ENCODE data around the gene PRR15.

Gene PRR15

DNA sequence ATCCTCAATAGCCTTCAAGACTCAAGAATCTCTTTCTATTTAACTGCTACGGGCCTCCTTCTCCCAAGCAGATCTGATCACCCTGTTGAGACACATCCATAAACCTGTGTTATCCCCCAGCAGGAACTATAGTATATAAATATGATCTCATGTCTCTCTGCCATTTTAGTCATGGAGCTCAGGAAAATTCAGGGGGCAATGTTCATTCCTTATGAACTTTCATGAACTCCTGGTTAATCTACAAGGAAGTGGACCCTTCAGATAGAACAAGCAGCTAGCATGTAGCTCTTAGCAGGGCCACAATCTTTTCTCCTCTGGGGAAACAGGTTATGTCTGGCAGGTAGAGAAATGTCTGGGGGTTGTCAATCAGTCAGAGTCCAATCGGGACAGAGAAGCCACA, 8.9 kb downstream of the PRR15 start:
- no peak for DNase-seq

DNA sequence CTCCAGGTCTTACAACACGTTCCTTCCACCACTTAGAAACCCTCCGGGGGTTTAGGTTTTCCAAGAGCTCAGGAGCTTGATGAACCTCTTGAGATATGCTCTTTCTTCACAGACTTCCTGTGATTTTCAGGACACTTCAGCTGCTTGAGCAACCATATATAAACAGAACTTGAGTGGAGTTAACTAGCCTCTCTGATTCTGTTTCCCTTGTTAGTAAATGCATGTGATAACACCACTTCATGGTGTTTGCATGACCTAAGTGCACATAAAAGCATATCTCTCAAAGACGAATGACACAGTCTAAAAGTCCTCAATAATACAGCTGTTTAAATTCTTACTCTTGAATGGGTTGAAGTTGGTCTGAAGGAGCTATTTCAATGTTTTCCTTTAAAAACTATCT, 9.9 kb downstream of the PRR15 start:
- no peak for DNase-seq

DNA sequence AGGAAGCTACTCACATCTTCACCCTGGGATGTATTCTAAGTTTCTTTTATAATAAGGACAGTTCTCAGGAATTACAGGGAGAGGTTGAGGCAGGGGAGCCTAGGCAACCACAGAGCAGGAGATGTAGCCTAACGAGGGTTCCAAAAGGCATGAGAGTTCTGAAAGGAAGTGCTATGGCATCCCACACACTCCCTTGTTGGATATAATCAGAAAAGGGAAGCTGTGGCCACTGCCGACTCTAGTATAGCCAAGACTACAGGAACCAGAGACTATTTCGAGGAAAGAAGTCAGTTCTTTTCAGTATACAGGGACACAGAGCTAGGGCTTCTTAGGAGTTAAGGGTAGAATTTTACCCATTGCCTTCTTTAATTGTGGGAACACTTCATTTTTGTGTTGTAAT, 11.0 kb downstream of the PRR15 start:
- no peak for DNase-seq

DNA sequence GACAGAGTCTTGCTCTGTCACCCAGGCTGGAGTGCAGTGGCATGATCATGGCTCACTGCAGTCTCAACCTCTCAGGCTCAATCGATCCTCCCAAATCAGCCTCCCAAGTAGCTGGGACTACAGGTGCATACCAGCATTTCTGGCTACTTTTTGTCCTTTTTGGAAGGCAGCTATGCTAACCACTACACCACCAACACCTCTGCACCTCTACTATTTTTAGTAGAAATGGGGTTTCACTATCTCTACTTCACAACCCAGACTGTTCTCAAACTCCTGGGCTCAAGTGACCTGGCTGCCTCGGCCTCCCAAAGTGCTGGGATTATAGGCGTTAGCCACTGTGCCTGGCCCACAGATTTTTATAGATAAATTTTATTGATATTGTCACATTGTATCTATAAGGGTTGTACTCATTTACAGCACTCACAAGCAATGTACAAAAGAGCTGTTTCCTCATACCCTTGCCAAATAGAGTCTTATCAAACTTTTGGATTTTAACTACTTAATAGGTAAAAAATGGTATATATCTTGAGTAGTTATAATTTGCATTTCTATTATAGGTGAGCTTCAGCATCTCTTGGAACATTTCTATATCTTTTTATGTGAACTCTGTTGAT, 23.7 kb downstream of the PRR15 start:
- DNase-seq, result no peak

DNA sequence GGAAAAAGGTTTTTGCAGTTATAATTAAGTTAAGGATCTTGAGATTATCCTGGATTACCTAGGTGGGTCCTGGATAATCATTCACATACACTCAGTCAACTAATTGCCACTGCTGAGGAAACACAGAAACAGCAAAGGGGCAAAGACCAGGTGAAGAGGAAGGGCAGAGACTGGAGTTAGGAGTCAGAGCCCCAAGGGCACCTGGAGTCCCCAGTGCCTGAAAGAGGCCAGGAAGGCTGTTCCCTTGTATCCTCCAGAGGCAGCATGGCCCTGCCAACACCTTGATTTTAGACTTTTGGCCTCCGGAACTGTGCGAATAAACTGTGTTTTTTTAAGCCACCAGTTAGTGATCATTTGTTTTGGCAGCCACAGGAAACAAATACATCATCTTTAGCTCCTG, 24.6 kb downstream of the PRR15 start:
- DNase-seq, result no peak

GRCh38 chr7:29588900-29589696, 25.5 kb downstream of the PRR15 start:
- DNase-seq, result peak; percentile 13

- no peak for DNase-seq
These were observed 29.2 kb downstream of the PRR15 start for GRCh38 chr7:29592866-29593265.

DNA sequence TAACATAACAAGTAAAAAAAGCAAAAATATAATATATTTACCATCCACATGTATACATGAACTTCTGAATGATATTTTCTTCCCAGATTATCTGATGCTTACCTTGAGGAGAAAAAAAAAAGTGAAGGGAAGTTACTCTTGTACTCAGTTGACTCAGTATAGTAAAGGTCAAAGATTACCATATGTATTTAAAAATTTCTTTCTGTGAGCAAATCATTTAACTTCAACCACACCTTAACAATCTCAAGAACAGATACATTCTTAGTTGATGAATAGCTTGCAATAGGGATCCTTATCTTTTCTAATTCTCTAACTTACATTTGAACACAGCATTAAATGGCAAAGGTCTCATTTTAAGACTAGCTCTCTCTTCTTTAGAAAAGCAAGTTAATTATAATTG, 29.8 kb downstream of the PRR15 start:
- no peak for DNase-seq

DNA sequence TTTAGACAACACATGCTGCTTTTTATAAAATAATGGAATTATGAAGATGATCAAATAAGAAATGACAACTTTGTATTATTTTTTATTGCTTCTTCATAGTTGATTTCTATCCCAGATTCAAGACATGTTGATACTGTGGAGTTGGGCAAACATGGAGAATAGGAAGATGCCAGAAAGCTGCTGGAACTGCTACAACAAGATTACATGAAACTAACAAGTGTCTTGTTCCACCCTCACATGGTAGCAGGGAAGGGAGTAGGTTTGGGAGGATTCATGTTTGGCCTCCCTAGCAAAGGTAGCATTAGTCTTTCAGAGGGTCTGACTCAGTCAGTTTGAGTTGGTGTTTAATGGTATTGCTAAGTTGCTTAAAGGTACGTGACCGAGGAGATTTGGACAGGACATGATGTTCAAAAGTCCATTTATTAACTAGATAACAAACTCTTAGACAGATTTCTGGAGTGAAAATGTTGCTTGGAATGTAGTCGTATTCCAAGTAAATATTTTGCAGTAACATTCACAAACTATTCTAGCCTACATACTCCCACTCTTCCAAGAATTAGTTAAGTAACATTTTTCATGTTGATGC, 33.1 kb downstream of the PRR15 start:
- DNase-seq, result no peak

DNA sequence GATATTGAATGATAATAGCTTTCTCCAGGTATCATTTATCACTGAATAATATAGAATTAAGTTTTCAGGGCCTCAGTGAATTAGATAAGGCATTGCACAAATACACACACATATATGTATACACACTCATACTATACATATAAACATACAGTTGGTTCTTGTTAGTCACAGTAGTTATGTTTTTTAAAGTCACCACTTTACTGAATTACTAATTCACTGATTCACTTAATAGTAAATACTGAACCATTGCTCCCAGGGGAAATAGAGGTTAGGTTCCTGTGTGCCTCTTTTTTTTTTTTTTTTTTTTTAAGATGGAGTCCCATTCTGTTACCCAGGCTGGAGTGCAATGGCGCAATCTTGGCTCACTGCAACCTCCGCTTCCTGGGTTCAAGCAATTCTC, 33.6 kb downstream of the PRR15 start:
- DNase-seq, result no peak

- no peak for DNase-seq
These were observed 34.5 kb downstream of the PRR15 start for GRCh38 chr7:29598137-29598536.

DNA sequence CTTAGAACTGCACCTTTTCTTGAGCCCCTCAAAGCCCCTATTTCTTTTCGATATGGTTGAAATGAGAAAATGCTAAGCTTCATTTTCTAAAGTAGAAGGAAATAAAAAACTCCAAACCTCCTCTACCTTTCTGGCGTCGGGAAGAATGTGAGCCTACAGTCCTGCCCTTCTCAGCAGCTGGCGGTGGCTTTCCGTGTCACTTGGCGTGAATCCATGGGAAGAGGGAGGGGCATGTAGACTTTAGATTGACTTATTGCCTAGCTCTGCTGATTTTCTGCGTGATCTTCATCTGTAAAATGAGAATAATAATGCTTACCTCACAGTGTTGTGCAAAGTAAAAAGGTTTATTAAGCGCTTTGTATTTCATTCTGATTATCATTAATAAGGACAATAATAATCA, 35.0 kb downstream of the PRR15 start:
- no peak for DNase-seq

DNA sequence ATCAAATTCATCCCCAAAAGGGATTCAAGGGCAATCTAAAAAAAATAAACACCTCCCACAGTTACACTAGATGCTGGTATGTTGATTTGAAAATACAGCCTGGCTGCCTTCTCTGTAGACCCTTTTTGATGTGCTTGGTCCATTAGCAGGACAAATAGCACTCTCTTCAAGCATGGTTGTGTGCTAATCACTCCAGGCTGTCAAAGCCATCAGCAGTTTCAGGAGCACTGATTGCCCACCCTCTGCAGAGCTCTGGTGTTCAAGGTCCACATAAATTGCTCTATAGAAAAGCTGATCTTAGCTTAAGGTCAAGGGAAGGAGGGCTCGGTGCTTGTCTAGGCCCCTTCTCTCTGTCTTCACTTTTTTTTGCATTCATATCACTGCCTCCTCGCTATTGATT, 35.4 kb downstream of the PRR15 start:
- DNase-seq, result no peak

- DNase-seq, result no peak
These were observed 37.0 kb downstream of the PRR15 start for GRCh38 chr7:29600661-29601060.

DNA sequence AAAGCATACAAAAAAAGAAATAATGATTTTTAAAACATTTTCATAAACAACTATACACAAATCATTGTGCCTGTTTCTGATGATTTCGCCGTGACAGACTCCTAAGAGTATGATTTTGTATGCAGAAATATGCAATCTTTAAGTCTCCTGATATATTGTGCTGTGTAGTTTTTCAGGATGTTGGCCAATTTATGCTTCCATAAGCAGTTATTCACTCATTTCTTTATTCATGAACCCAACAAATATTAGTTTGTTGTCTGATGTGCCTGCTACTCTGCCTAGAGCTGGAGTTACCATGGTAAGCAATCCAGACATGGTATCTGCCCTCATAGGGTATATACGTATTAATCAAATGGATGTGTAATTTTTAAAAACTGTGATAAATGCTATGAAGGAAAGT, 40.4 kb downstream of the PRR15 start:
- DNase-seq, result no peak

GRCh38 chr7:29604702-29605101, 41.1 kb downstream of the PRR15 start:
- DNase-seq, result no peak

DNA sequence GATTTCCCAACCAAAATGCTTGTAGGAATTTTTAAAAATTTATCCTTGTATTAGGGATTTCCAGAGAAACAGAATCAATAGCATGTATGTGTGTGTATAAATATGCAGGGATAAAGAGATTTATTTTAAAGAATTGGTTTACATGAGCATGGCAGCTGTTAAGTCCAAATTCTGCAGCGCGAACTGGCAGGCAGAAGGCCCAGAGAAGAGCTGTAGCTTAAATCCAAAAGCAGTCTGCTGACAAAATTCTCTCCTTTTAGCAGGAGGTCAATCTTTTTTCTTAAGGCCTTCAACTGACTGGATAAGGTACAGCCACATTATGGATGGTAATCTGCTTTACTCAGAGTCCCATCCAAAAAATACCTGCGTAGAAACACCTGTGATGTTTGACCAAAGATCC, 42.0 kb downstream of the PRR15 start:
- no peak for DNase-seq

DNA sequence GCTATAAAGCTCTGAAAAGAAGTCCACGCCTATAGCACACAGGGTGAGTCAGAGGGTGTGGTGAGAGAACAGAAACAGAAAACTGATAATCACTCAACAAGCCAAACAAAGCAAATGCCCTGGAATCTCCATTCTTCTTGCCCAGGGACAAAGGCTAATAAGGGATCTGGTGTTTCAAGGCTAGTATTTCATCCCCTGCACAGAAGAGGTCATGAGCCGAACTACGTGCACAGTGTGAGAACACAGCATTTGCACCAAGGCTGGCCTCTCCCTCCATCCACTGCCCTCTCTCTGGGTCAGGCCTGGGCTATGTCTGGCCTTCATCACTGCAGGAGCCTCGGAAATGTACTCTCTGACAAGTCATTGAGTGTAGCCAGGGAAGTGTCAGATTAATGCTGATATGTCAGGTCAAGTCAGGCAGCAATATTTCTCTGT, 42.7 kb downstream of the PRR15 start:
- peak; percentile 52 for DNase-seq

DNA sequence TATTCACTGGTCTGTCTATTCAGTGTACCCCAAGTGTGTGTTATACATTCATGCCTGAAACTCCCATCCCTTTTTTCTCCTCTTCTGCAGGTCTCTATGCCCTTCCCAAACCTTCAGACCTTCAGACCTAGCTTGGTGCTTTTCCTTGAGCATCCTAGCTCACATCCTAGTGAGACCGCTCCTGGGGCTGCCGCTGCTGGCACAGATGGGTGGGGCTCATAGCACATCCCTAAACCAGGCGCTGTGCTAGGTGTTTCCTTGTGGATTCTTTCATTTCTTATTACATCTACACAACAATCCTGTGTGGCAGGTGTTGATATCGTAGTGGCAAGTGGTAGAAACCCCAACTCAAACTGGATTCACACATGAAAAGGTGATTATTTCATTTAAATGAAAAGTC, 43.2 kb downstream of the PRR15 start:
- DNase-seq, result no peak

DNA sequence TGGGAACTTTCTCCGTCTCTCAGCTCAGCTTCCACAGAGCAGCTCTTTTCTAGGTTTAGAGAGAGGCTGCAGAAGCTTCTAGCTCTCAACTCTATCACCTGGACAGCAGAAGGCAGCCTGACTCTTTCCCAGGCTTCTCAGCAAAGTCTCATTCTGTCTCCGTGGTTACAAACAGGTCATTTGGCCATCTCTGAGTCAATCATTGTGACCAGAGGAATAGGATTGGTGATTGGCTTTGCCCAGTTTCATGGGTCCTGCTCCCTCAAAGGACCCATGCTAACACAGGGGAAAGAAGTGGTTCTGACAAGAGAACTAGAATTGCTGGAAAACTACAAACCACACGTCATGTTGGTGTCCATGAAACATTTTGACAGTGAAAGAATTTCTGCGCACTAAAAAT, 43.6 kb downstream of the PRR15 start:
- DNase-seq, result no peak

GRCh38 chr7:29607889-29608288, 44.3 kb downstream of the PRR15 start:
- no peak for DNase-seq

GRCh38 chr7:29609162-29610037, 45.8 kb downstream of the PRR15 start:
- DNase-seq, result peak; percentile 58

DNA sequence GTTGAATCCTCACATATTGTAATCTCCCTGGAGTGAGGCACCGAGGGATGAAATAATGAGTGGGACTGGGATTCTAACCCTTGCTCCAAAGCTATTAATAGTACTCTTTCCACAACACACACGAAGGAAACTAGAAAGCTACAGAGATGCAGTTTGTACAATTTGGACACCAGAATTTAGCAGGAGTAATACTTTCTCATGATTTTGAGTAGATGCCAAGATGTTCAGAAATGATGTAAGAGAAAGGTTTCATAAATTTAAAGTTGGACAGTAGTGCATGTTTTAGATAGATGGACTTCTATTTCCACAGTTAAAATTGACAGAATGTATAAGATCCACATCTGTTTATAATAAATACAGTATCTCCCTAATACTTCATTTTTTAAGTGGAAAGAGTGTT, 46.5 kb downstream of the PRR15 start:
- peak; percentile 46 for DNase-seq
